T-helper 2 cell treated with Interferon-gamma antibody and Interleukin-4, amounts not matched to agents 100 ng/mL and 5 ng/mL, for 36 hours (primary cell): Measurements from ENCODE around the gene LRCOL1. TPM values are rescaled to one million over a fixed set of nuclear protein-coding genes. Genes with fewer than 3 reads are reported as not detected.

Source experiments
- intact Hi-C: fragments of 100-400 bp; cut with micrococcal nuclease; formaldehyde crosslinking; loops from one replicate; pipeline ENCODE4 v1.15.1; 2023
- total RNA-seq: library from RNA; stranded (reverse); gene quantifications from 2 replicates; pipeline ENCODE4 v1.2.3, GENCODE V29; 2022

LRCOL1 gene
- total RNA-seq, 1 donor from 2014 or later = not detected

DNA sequence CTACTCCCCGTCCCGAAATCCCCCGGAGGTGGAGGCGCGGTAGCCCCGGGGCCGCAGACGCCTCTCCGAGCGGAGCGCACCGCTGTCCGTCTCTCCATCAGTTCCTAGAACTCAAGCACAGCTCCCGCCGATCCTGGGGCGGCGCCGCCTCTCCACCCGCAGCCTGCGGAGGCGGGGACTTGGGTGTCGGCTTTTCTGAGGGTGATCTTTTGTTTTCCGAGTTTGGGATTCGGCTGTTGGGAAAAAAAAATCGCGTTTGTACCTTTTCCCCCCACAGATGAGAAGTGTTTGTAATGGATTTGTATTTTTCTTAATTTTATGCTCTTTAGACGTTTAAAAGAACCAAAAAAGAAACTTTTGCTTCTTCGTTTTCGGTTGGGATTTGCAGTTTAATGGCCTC is 26.6 kb downstream of the LRCOL1 start:
- intact Hi-C loops = no loop called here

DNA sequence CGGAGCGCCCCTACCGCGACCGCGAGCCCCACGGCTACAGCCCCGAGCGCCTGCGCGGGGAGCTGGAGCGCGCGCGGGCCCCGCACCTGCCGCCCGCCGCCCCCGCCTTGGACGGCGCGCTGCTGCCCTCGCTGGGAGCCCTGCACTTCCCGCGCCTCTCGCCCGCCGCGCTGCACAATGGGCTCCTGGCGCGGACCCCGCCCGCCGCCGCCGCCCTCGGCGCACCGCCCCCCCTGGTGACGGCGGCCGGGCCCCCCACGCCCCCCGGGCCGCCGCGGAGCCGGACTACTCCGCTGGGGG is 27.0 kb downstream of the LRCOL1 start:
- intact Hi-C loops = no loop called here

DNA sequence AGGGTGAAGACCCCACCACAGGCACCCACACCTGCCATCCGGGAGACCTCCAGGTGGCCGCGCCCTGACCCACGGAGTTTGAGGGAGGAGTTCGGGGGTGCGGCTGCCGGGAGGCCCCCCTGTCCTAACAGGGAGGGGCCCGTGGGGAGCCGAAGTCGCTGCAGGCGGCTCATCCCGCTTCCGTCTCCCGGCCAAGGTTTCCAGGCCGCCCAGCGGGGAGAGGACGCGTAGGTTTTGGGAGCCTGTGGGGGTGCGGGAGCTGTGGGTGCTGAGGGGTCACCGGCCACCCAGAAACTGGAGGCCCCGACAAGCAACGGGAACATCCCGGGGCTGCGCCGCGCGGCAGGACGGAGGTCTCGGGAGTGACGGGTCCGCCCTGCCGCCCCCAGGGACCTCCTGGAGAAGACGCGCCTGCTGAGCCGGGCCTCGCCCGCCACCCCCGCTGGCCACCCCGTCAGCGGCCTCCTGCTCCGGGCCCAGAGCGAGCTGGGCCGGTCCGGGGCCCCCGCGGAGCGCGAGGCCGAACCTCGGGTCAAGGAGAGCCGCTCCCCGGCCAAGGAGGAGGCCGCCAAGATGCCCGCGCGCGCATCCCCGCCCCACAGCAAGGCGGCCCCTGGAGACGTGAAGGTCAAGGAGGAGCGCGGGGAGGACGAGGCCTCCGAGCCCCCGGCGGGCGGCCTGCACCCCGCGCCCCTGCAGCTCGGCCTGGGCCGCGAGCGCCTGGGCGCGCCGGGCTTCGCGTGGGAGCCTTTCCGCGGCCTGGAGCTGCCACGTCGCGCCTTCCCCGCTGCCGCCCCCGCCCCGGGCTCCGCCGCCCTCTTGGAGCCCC is 27.6 kb downstream of the LRCOL1 start:
- intact Hi-C loops = no loop called here

DNA sequence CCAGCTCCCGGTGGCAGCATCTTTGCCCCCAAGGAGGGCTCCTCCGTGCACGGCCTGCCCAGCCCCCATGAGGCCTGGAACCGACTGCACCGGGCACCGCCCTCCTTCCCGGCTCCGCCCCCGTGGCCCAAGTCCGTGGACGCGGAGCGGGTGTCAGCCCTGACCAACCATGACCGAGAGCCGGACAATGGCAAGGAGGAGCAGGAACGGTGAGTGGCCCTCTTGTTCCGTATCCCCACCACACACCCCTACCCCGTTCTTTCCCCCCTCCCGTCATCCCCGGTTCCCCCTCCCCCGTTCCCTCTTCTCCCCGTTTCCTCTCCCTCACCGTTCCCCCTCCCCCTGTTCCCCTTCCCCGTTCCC is 28.3 kb downstream of the LRCOL1 start:
- intact Hi-C loops = no loop called here

DNA sequence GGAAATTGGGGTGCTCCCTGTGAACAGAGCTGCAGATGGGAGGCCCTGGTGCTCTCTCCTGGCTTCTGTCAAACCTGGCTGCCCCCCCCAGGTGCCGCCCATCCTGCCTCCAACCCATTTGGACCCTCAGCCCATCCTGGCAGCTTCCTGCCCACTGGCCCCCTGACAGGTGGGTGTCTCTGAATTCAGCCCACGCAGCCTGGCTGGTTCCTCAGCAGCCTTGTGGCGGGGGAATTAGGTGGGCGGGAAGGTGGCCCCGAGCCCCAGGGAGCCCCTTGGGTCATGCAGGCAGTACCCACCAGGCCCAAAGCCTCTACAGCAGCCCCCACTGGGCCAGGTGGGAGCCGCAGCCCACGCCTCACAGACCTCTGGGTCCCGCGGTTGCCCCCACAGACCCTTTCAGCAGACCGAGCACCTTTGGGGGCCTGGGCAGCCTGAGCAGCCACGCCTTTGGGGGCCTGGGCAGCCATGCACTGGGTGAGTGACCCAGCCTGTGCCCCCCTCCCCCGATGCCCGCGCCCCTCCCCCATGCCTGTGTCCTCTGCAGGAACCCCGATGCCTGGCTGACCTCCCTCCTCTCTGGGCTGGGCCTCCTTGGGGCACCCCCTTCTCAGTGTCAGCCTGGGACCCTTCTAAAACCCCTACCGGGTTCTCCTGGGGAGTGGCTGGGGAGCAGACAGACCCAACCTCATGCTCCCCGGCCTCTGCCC is 28.9 kb downstream of the LRCOL1 start:
- intact Hi-C loops = no loop called here

DNA sequence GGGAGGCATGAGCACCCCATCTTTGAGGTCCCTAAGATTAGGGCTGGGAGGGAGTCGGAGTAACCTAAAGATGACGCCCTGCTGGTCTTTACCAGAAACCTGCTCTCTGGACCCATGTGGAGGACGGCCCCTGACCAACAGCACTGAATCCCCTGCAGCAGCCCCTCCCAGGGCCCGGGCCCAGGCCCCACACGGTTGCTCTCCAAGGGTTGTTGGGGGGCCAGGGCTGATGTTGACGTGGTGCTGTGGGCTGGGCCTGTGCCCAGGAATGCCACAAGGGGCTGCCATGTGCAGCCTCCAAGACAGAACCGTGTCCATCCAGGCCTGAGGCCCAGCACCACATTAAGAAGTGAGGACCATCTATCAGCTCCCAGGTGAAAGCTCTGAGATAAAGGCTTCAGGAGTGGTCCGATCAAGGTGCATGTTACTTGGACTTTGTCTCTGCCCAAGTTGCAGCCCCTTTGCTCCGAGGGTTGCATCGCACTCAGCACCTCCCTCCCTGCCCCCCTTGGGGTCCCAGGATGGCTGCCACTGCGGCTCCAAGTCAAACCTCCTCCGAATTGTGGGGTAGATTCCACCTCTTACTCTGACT is 29.6 kb downstream of the LRCOL1 start:
- intact Hi-C loops = no loop called here

DNA sequence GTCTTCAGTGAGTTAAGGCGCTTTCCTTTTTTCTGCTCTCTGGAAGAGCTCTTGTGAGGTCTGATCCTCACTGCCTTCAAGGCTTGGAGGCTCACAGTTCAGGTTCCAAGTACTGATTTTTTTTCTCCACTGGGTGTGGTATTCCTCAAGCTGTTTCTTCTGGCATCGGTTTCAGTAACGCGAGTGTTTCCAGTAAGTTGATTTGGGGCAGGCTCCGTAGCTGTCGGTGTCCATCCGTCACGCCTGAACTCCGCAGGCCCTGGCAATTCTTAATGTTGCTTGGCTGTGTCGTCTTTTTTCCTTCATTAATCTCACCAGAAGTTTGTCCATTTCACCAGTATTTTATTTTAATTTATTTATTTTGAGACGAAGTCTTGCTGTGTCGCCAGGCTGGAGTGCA is 30.6 kb downstream of the LRCOL1 start:
- intact Hi-C loops = no loop called here

DNA sequence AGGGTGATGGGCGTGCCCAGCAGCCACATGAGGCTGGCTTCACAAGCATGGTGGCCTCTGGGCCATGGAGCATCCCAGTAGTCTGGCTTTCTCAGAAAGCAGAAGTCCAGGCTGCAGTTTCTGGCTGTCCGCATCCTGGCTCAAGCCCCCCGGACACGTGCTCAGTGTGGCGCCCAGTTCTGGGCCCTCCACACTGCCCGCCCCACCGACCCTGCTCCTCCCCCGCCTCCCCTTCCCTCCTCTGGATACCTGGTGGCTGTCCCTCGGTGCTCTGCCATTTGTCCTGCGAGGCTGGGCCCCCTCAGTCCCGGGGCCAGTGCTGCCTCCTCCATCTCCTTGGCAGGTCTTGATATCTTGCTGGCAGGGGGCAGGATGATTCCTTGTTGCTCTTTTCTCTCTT is 31.6 kb downstream of the LRCOL1 start:
- intact Hi-C loops = no loop called here

DNA sequence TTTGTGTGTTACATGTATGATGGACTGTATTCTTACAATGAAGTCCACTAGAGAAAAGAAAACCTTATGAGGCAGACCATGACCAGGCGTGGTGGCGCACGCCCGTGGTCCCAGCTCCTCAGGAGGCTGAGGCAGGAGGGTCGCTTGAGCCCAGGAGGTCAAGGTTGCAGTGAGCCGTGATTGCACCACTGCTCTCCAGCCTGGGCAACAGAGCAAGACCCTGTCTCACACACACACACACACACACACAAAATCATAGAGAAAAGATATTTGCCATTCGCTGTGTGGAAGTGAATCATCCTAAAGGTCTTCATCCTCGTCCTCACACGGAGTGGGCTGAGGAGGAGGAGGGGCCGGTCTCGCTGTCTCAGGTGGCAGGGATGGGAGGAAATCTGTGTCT is 32.3 kb downstream of the LRCOL1 start:
- intact Hi-C loops = no loop called here

DNA sequence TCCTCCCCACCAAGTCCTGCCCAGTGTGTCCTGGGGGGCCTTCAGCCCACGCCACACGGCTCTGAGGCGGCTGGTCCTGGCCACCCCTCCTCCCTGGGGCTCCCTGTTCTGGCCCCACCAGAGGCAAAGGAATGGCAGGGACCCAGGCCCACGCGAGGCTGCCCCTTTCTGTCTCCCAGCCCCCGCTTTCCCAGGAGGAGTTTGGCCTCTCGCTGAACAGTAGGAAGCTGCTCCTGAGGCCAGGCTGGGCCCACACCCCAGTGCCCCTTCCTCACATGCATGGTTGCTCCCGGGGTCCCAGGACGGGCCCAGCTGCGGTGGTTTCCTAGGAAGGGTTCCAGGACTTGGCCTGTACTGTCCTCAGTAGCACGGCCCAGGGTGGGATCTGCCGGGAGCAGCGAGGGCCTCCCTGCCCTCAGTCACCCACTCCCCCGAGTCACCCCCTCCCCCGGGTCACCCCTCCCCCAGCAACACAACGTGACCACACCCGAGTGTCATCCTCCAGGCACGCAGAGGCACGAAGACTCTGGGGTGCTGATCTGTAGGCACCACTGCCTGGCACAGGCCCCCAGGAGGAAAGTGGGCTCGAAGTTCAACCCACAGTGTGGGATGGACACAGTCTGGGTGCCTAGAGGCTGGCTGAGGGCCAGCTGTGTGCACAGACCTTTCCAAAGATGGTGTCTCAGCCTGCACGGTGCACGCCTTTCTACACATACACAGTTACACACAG is 33.0 kb downstream of the LRCOL1 start:
- intact Hi-C loops = no loop called here

DNA sequence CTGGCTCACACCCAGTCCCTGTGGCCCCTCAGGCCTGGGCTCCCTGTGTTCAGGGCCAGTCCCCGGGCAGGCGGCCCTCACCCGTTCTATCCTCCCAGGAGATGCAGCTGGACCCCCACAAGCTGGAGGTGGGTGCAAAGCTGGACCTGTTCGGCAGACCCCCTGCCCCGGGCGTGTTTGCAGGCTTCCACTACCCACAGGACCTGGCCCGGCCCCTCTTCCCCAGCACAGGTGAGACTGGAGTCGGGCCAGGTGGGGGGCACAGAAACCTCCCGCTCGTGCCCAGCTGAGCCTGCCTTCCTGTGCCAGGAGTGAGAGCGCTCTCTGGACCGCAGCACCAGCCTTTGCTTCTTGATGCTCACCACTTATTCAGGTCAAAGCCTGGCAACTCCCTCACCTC is 33.7 kb downstream of the LRCOL1 start:
- intact Hi-C loops = no loop called here

DNA sequence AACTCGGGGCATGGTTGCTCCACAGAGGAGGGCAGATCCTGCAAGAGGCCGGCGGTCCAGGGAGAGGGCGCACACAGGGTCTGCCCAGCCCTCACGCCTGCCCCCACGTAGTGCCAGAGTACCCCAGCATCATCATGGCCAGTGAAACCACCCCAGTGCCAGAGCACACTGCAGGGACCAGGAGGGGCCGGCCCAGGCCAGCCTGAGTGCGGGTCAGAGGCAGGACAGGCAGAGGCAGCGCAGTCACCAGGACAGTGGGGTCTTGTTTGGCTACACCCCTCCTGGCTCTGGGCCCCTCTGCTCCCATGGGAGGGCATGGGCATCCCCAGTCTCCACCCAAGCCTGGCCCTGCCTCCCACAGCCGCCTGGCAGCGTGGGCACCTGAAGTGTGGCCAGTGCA is 34.7 kb downstream of the LRCOL1 start:
- intact Hi-C loops = no loop called here

DNA sequence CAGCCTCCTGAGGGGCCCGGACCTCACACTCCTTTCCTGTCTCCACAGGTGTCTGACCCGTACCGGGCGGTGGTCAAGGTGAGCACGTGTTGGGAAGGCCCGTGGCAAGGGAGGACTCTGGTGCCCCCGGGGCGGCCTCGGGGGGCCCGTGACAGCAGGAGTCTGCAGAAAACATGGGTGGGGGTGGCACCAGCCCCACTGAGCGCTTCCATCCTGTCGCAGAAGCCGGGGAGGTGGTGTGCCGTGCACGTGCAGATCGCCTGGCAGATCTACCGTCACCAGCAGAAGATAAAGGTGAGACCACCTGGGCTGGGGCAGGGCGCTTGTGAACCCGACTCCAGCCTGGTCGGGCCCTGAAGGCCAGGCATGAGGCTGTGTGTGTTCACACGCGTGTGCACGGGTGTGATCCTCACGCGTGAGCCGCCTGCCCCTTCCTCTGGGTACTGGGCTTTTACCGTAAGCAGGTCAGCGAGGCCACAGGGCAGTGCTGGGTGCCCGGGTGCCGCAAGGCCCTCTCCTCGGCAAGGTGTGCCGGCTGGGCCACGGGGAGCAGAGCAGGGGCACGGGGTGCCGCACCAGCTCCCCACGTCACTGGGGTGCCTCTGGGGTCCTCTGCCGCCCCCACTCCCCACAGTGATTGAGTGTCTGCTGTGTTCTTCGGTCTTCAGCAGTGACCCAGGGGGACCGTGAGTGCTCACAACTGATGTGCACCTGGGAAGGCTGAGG is 35.9 kb downstream of the LRCOL1 start:
- intact Hi-C loops = no loop called here

DNA sequence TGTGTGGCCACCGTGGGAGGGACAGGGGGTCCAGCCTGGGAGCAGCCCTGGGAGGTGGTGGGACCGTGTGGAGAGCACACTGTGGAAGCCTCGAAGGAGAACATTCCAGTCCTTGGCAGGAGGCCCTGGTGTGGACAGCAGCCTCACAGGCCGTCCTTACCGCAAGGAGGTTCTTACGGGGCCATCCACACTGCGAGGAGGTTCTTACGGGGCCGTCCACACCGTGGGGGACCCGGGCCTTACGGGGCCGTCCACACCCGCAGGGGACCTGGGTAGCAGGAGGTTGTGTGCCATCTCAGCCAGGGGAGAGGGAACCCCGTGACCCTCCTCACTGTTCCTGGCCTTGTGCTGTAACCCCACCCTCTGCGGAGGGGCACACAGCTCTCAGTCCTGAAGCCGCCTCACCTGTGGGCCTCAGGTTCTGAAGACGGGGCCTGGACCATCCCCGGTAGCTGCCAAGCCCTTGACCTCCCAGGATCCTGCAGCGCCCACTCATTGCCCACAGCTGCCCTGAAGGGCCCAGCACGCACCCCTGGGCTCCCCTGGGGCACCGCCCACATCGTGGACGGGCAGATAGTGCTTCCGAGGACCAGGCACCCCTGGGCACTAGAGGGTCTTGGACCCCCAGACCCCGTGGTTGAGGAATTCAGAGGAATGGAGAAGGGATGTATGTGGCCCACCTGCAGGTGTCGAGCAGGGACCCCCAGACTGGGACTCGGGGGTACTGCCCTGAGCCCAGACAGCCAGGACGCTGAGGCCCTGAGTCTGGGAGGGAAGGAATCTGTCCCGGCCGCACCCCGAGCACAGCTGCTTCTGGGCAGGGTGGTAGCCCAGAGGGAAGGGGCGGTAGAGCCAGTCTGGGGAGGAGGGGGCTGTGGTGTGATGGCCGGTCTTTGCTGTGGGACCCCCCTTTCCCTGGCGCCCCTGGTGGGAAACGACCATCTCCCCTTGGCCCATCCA is 37.3 kb downstream of the LRCOL1 start:
- intact Hi-C loops = no loop called here

DNA sequence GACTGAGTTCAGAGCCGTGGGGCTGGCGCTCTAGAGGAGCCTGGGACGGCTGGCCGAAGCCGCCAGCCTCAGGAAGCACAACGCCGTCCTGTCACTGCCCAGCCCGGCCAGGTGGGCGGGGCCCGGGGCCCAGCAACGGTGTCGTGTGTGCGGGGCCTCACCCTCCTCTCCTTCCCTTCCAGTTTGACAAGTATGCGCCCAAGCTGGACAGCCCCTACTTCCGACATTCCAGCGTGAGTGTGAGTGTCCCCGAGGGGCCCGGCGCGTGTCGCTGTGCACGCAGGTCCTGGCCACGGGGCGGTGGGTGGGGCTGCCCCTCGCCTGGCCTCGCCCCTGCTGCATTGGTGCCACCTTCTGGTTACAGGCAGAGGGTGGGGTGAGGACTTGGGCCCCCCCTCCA is 38.3 kb downstream of the LRCOL1 start:
- intact Hi-C loops = no loop called here

DNA sequence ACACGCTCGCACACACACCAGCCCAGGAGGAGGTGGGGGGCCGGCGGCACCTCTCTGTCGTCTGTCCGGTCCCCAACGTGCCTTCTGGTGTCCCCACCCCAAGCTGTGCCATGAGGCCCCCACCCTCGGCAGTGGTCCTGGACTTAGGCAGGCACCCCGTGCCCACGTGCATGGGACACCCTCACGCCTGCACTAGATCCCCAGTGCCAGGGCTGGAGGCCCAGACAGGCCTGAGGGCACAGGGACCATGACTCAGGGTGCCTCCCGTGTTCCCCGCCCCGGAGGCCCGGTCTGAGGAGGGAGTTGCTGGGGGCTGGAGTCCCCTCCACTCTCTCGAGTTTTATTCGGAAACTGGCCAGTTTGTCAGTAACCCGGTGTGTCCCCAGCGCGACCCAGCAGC is 38.8 kb downstream of the LRCOL1 start:
- intact Hi-C loops = no loop called here

DNA sequence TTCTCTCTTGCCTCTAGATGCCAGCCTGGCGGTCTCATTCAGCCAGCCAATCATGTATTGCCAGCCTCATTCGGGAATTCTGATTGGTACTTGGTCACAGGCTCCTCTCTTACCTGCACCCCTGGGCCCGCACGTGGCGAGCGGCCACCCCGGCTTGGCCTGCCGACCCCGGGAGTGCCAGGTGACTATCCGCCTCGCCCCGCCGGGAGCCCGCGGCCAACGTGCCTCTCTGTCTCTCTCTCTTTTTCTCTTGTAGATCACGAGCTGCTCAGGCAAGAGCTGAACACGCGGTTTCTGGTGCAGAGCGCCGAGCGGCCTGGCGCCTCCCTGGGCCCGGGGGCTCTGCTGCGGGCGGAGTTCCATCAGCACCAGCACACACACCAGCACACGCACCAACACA is 39.3 kb downstream of the LRCOL1 start:
- intact Hi-C loops = no loop called here

DNA sequence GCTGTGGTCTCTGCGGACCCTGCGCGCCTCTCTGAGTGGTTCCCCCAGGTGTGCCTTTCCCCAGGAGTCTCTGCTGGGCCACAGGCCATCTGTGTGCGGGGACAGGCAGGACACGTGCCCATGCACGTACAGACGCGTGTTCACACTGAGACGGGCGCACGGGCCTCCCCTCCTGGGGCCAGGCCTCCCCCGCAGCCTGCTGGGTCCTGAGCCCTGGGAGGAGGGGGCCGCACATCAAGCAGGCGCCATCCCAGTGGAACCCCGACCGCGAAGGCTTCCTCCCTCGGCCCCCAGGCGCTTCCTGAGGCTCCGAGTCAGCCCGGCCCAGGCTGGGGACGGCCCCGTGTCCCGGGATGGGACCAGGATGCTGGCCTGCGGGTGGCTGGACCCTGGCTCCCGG is 39.7 kb downstream of the LRCOL1 start:
- intact Hi-C loops = no loop called here

DNA sequence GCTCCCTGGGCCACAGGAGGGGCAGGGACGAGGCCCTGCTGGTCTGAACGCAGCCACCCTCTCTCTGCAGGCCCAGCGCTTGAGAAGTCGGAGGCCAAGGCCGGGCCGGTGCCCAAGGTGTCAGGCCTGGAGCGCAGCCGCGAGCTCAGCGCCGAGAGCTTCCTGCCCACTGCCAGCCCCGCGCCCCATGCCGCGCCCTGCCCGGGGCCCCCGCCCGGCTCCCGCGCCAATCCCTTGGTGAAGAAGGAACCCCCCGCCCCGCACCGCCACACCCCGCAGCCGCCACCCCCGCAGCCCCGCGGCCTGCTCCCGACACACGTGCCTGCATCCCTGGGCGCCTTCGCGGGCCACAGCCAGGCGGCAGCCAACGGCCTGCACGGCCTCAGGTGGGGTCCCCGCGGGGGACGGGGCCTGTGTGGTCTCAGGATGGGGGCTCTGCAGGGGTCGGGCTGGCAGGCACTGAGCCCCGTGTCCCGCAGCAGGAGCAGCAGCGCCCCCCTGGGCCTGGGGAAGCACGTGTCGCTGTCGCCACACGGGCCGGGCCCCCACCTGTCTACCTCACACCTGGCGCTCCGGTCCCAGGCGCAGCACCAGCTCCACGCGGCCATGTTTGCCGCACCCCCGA is 40.4 kb downstream of the LRCOL1 start:
- intact Hi-C loops = no loop called here
